GM19043 (cell line): ENCODE measurements around the gene FRAS1.
"Not testable (repeated sequence)": the region's sequence is repeated elsewhere in the genome, so short reads cannot be mapped to it uniquely, and the experiment has no call there.

Experiments used
- ATAC-seq: cut with Tn5 transposase; IDR thresholded peaks from one replicate; pipeline ENCODE4 v1.9.1; 2021; ENCODE audit warnings: low read depth; ENCODE audit not compliant: unreplicated experiment

Gene FRAS1

GRCh38 chr4:78410225-78410624, 353.1 kb downstream of the FRAS1 start:
- ATAC-seq, result no peak

- ATAC-seq, result no peak
Observed at GRCh38 chr4:78410676-78411075, 353.6 kb downstream of the FRAS1 start.

- ATAC-seq, result no peak
Observed at GRCh38 chr4:78414116-78414515, 357.0 kb downstream of the FRAS1 start.

DNA sequence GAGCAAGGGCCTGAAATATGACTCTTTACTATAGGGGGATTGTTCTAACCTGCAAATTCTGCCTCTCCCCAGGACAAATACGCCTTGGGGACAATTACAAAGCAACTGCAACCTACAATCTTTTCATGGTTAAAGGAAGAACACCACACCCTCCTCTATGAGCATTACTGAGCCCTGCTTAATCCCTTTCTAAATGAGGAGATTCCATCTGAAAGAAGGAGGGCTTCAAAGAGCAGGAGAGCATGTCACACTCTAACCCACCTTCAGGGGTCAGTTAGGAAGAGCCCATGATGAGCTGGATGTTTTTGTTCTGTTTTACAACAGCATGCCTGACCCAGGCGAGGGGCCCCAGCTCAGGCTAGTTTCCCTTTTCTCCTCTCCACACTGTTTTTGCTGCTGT, 360.5 kb downstream of the FRAS1 start:
- no peak for ATAC-seq

DNA sequence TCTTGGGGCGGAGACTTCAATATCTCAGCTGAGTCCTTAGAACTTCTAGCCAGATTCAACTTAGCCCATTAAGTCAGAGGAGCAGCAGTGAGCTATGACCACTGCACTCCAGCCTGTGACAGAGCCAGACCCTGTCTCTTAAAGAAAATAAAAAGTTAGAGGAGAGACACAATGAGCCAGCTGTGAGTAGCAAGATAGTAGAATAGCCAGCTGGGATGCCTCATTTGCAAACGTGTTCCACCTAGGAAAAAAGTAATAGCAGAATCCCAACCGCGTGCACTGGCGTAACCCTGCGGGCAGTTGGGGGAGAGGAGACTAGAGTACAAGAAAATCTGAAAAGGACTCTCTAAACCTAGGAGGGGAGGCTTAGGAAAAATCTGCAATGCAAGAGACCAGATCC, 361.3 kb downstream of the FRAS1 start:
- no peak for ATAC-seq

GRCh38 chr4:78423790-78424189, 366.7 kb downstream of the FRAS1 start:
- no peak for ATAC-seq

DNA sequence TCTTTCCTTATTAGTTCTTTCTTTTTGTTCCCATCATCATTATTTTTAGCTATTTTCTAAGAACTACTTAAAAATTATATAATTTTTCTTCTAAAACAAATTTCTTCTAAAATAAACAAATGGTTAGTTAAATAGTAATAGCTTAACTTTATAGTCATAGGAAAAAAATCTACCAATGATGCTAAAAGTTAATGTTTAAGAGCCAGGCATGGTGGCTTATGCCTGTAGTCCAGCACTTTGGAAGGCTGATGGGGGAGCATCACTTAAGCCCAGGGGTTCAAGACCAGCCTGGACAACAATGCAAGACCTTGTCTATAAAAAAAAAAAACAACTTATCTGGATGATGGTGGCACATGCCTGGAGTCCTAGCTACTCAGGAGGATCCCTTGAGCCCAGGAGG, 367.3 kb downstream of the FRAS1 start:
- ATAC-seq, result no peak

DNA sequence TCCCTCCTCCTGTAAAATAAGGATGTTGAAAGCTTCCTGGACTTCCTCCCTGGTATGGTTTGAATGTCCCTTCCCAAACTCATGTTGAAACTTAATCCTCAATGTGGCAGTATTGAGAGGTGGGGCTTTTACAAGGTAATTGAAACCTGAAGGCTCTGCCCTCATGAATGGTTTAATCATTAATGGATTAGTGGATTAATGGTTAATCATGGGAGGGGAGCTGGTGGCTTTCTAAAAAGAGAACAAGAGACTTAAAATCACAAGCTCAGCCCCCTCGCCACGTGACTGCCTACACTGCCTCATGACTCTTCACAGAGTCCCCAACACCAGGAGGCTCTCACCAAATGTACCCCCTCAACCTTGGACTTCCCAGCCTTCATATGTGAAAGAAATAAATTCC, 369.8 kb downstream of the FRAS1 start:
- no peak for ATAC-seq

- no peak for ATAC-seq
Observed at GRCh38 chr4:78428996-78429395, 371.9 kb downstream of the FRAS1 start.

DNA sequence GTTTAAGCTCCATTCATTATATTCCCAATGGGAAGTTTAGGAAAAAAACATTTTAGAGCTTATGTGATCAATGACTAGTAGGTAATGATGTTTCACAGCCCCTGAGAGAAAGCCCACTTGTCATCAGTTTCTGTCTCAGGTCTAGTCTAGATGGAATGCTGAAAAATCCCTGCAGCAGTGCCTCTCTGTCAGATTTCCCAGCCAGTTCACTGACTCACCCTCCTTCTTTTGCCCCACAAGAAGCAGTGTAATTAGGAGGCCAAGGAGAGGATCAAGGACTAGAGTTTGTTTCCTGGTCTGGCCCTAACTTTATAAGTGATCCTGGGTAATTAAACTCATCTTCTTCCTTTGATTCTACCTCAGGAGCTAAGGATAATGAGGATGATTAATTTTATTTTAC, 375.8 kb downstream of the FRAS1 start:
- no peak for ATAC-seq

- ATAC-seq, result no peak
Observed at GRCh38 chr4:78437608-78438088, 380.5 kb downstream of the FRAS1 start.

GRCh38 chr4:78439328-78439727, 382.2 kb downstream of the FRAS1 start:
- no peak for ATAC-seq

DNA sequence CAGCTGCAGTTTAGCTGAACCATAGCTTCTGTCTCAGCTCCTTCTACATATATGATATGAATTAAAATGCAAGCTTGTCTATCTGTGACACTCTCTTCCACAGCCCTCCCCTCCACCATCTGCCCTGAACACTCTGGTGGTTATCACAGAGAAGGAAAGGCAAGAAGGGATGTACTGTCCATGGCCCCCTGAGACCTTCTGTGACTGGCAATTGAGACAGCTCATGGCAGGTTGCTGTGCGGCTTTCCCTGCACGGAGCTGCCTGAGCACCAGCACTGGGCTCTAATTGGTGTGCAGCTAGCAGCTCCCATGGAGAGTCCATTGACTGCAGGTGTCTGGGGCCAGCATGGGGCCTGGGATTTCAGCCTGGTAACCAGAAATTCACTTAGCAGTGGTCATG, 384.6 kb downstream of the FRAS1 start:
- ATAC-seq, result no peak

DNA sequence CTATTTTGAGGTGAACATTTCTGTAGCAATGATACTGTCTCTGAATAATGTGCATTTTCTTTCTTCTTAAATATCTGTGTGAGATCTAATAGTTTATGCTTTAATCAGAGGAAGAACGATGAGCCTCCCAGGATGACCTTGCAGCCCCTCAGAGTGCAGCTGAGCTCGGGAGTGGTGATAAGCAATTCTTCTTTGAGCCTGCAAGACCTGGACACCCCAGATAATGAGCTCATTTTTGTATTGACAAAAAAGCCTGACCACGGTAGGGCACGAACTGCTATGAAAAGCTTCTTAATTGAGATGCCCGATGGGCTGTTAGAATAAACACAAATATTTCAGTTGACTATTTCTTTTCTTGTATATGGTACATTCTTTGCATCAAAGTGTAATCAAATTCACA, 389.5 kb downstream of the FRAS1 start:
- no peak for ATAC-seq

DNA sequence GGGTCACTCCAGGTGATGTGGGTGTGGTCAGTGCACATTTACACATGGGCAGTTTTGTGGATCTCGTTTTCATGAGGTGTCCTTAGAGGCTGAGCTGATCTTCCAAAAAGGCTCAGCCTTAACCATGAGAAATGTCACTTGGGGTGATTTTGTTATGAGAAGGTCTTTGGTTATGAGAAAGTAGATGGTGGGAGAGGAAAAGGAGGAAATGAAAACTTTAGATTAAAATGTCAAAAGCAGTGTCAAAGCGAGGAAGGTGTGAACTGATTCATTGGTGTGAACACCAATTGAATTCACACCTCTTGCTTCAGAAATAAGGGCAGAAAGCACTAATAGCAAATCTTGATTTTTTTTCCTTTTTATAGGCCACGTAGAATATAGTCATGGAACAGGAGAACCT, 394.3 kb downstream of the FRAS1 start:
- ATAC-seq, result no peak

DNA sequence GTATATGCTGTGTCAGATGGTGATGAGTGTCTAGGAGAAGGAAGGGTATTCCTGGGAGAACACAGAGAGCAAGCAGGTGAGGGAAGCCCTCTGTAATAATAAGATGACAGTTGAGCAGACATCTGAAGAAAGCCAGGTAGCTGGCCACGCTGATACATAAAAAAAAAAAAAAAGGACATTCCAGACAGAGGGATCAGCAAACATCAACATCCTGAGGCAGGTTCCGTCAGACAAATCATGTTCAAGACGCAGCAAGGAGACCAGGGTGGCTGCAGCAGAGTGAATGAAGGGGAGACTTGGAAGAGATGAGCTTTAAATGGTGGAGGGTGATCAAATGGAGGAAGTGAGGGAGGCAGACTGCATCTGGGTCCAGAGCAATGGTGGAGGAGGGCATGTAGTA, 396.9 kb downstream of the FRAS1 start:
- ATAC-seq, result no peak

- ATAC-seq, result no peak
Observed at GRCh38 chr4:78457751-78458150, 400.6 kb downstream of the FRAS1 start.

- ATAC-seq, result no peak
Observed at GRCh38 chr4:78459327-78459726, 402.2 kb downstream of the FRAS1 start.

- no peak for ATAC-seq
Observed at GRCh38 chr4:78460368-78460767, 403.2 kb downstream of the FRAS1 start.

- ATAC-seq, result no peak
Observed at GRCh38 chr4:78464265-78464664, 407.1 kb downstream of the FRAS1 start.

- not testable (repeated sequence) for ATAC-seq
Observed at GRCh38 chr4:78467223-78467622, 410.1 kb downstream of the FRAS1 start.

- no peak for ATAC-seq
Observed at GRCh38 chr4:78468272-78468671, 411.1 kb downstream of the FRAS1 start.

DNA sequence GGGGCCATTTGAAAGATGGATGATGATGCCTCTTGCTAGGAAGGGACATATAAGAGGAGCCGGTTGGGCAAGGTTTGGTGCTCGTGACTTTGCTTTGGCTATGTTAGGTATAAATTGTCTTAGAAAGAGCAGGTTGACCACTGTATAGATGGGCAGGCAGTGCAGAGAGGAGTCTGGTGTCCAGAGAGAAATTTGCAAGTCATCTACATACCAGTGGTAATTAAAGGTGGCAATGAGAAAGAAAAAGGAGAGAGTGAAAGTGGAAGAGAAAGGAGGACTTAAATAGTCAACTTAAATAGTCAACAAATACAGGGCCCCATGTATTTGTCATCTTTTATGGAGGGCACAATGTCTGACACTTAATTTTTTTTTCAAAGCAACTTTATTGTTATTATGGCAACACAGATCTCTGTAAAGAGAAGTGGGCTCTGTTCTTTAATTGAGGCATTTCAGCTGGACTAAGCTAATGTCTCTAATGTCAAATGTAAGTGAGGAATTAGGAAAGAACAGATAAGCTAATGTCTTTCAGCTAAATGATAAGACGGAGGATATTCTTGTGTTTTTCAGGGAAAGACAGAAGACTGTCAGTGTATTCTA, 419.1 kb downstream of the FRAS1 start:
- ATAC-seq, result no peak
